T-helper 2 cell treated with Interferon-gamma antibody and Interleukin-4, amounts not matched to agents 5 μg/mL and 100 μg/mL, for 36 hours (primary cell): ENCODE measurements around the gene TNFAIP8.

Source experiments
- DNase-seq: peaks from one replicate; pipeline ENCODE4 v3.0.0; 2021; ENCODE audit warnings: low spot score
- H3K27ac Mint-ChIP-seq: one replicate; pipeline ENCODE4 v1.8.0; 2021; ENCODE audit warnings: mild to moderate bottlenecking, mixed read lengths
- H3K27me3 Mint-ChIP-seq: one replicate; pipeline ENCODE4 v1.8.0; 2021; ENCODE audit warnings: low read depth, mixed read lengths
- H3K36me3 Mint-ChIP-seq: one replicate; pipeline ENCODE4 v1.8.0; 2021; ENCODE audit warnings: low read depth, mixed read lengths
- H3K4me1 Mint-ChIP-seq: one replicate; pipeline ENCODE4 v1.8.0; 2021; ENCODE audit warnings: low read depth, mixed read lengths
- H3K4me3 Mint-ChIP-seq: one replicate; pipeline ENCODE4 v1.8.0; 2022; ENCODE audit warnings: mild to moderate bottlenecking, moderate library complexity, mixed read lengths
- H3K9me3 Mint-ChIP-seq: one replicate; pipeline ENCODE4 v1.8.0; 2021; ENCODE audit warnings: mixed read lengths

TNFAIP8 gene

GRCh38 chr5:119393746-119394145, 37.9 kb downstream of the TNFAIP8 start:
- no peaks in the 10 kb centered on the region for H3K9me3 Mint-ChIP-seq
- H3K27ac Mint-ChIP-seq, result peak overlapping the region; percentile 69
- no peak overlapping the region for H3K4me3 Mint-ChIP-seq
- H3K4me1 Mint-ChIP-seq, result peaks cover 61% of the 10 kb centered on the region
- H3K36me3 Mint-ChIP-seq, result peaks cover 61% of the 10 kb centered on the region
- no peak for DNase-seq
- H3K27me3 Mint-ChIP-seq, result no peaks in the 10 kb centered on the region

GRCh38 chr5:119395080-119395836, 39.4 kb downstream of the TNFAIP8 start:
- no peak for DNase-seq
- peak overlapping the region; percentile 62 for H3K27ac Mint-ChIP-seq
- H3K4me1 Mint-ChIP-seq, result peaks cover 54% of the 10 kb centered on the region
- H3K4me3 Mint-ChIP-seq, result peak overlapping the region; percentile 8
- no peaks in the 10 kb centered on the region for H3K27me3 Mint-ChIP-seq
- peaks cover 48% of the 10 kb centered on the region for H3K36me3 Mint-ChIP-seq
- no peaks in the 10 kb centered on the region for H3K9me3 Mint-ChIP-seq

- peak overlapping the region; percentile 47 for H3K27ac Mint-ChIP-seq
- H3K4me3 Mint-ChIP-seq, result peak overlapping the region; percentile 26
- H3K27me3 Mint-ChIP-seq, result no peaks in the 10 kb centered on the region
- no peaks in the 10 kb centered on the region for H3K9me3 Mint-ChIP-seq
- H3K4me1 Mint-ChIP-seq, result peaks cover 52% of the 10 kb centered on the region
- H3K36me3 Mint-ChIP-seq, result peaks cover 43% of the 10 kb centered on the region
- no peak for DNase-seq
Measured at GRCh38 chr5:119396030-119396664, 40.3 kb downstream of the TNFAIP8 start.

- Mint-ChIP-seq H3K4me3 (peak overlapping the region; percentile 42), H3K4me1 (peaks cover 51% of the 10 kb centered on the region), H3K36me3 (peaks cover 36% of the 10 kb centered on the region), H3K27me3 (no peaks in the 10 kb centered on the region), H3K27ac (peak overlapping the region; percentile 12), H3K9me3 (no peaks in the 10 kb centered on the region)
- peak; percentile 55 for DNase-seq
Measured at GRCh38 chr5:119397518-119398380, 41.9 kb downstream of the TNFAIP8 start.

GRCh38 chr5:119398727-119399466, 43.1 kb downstream of the TNFAIP8 start:
- Mint-ChIP-seq H3K4me3 (no peak overlapping the region), H3K27me3 (no peaks in the 10 kb centered on the region), H3K27ac (no peak overlapping the region), H3K4me1 (peaks cover 40% of the 10 kb centered on the region), H3K36me3 (peaks cover 24% of the 10 kb centered on the region), H3K9me3 (no peaks in the 10 kb centered on the region)
- DNase-seq, result no peak

- Mint-ChIP-seq H3K9me3 (no peaks in the 10 kb centered on the region), H3K4me3 (no peak overlapping the region), H3K36me3 (peaks cover 16% of the 10 kb centered on the region), H3K27me3 (no peaks in the 10 kb centered on the region), H3K4me1 (peaks cover 34% of the 10 kb centered on the region), H3K27ac (no peak overlapping the region)
- DNase-seq, result no peak
Measured at GRCh38 chr5:119400245-119400644, 44.4 kb downstream of the TNFAIP8 start.

GRCh38 chr5:119402081-119402480, 46.3 kb downstream of the TNFAIP8 start:
- Mint-ChIP-seq H3K36me3 (peaks cover 3% of the 10 kb centered on the region), H3K9me3 (no peaks in the 10 kb centered on the region), H3K4me3 (no peak overlapping the region), H3K27me3 (peaks cover 3% of the 10 kb centered on the region), H3K4me1 (peaks cover 22% of the 10 kb centered on the region), H3K27ac (no peak overlapping the region)
- DNase-seq, result no peak

- no peak overlapping the region for H3K4me3 Mint-ChIP-seq
- H3K27me3 Mint-ChIP-seq, result peaks cover 3% of the 10 kb centered on the region
- H3K36me3 Mint-ChIP-seq, result no peaks in the 10 kb centered on the region
- peaks cover 19% of the 10 kb centered on the region for H3K4me1 Mint-ChIP-seq
- DNase-seq, result no peak
- H3K9me3 Mint-ChIP-seq, result no peaks in the 10 kb centered on the region
- no peak overlapping the region for H3K27ac Mint-ChIP-seq
Measured at GRCh38 chr5:119402555-119402954, 46.7 kb downstream of the TNFAIP8 start.

GRCh38 chr5:119404033-119404432, 48.2 kb downstream of the TNFAIP8 start:
- H3K27me3 Mint-ChIP-seq, result peaks cover 3% of the 10 kb centered on the region
- peaks cover 17% of the 10 kb centered on the region for H3K4me1 Mint-ChIP-seq
- no peak overlapping the region for H3K27ac Mint-ChIP-seq
- H3K4me3 Mint-ChIP-seq, result no peak overlapping the region
- H3K36me3 Mint-ChIP-seq, result no peaks in the 10 kb centered on the region
- no peak for DNase-seq
- H3K9me3 Mint-ChIP-seq, result no peaks in the 10 kb centered on the region

GRCh38 chr5:119405419-119405818, 49.6 kb downstream of the TNFAIP8 start:
- Mint-ChIP-seq H3K27ac (no peak overlapping the region), H3K4me1 (peaks cover 21% of the 10 kb centered on the region), H3K36me3 (no peaks in the 10 kb centered on the region), H3K27me3 (peaks cover 3% of the 10 kb centered on the region), H3K9me3 (no peaks in the 10 kb centered on the region), H3K4me3 (no peak overlapping the region)
- no peak for DNase-seq

- no peak overlapping the region for H3K27ac Mint-ChIP-seq
- H3K4me1 Mint-ChIP-seq, result peaks cover 31% of the 10 kb centered on the region
- no peak for DNase-seq
- H3K4me3 Mint-ChIP-seq, result no peak overlapping the region
- H3K9me3 Mint-ChIP-seq, result no peaks in the 10 kb centered on the region
- H3K27me3 Mint-ChIP-seq, result peaks cover 3% of the 10 kb centered on the region
- H3K36me3 Mint-ChIP-seq, result no peaks in the 10 kb centered on the region
Measured at GRCh38 chr5:119406551-119407110, 50.8 kb downstream of the TNFAIP8 start.

GRCh38 chr5:119409235-119409815, 53.5 kb downstream of the TNFAIP8 start:
- DNase-seq, result no peak
- no peaks in the 10 kb centered on the region for H3K36me3 Mint-ChIP-seq
- peaks cover 34% of the 10 kb centered on the region for H3K4me1 Mint-ChIP-seq
- H3K27ac Mint-ChIP-seq, result no peak overlapping the region
- peaks cover 6% of the 10 kb centered on the region for H3K27me3 Mint-ChIP-seq
- no peak overlapping the region for H3K4me3 Mint-ChIP-seq
- H3K9me3 Mint-ChIP-seq, result no peaks in the 10 kb centered on the region
